Trophoblast cell (in vitro differentiated cells and primary cell): Measurements from ENCODE around the gene ETFA.

Experiments used
- DNase-seq, 2 donors: peaks; one replicate each; pipeline ENCODE4 v3.0.0-alpha.2; 2016
- H2AFZ ChIP-seq: 2 replicates; pipeline ENCODE4 v1.6.1; 2013; ENCODE audit warnings: low read length, moderate library complexity, mild to moderate bottlenecking; ENCODE audit not compliant: insufficient read depth, poor library complexity
- H2AK5ac ChIP-seq: 2 replicates; pipeline ENCODE4 v1.6.1; 2013; ENCODE audit warnings: mild to moderate bottlenecking, low read length
- H2BK120ac ChIP-seq: 2 replicates; pipeline ENCODE4 v1.6.1; 2013; ENCODE audit warnings: low read length, mild to moderate bottlenecking, moderate library complexity; ENCODE audit not compliant: insufficient read depth, poor library complexity
- H2BK12ac ChIP-seq: 2 replicates; pipeline ENCODE4 v1.6.1; 2013; ENCODE audit warnings: mild to moderate bottlenecking, low read length, moderate library complexity
- H2BK5ac ChIP-seq: 2 replicates; pipeline ENCODE4 v1.6.1; 2013; ENCODE audit warnings: low read length, low read depth, moderate library complexity, mild to moderate bottlenecking; ENCODE audit not compliant: poor library complexity
- H3K14ac ChIP-seq: 2 replicates; pipeline ENCODE4 v1.6.1; 2013; ENCODE audit warnings: mild to moderate bottlenecking, low read length
- H3K18ac ChIP-seq: 2 replicates; pipeline ENCODE4 v1.6.1; 2013; ENCODE audit warnings: mild to moderate bottlenecking, low read length
- H3K23ac ChIP-seq: 2 replicates; pipeline ENCODE4 v1.6.1; 2013; ENCODE audit warnings: low read length
- H3K27ac ChIP-seq: 2 replicates; pipeline ENCODE4 v1.5.1; 2013; ENCODE audit warnings: low read depth, mild to moderate bottlenecking, inconsistent platforms, low read length, moderate library complexity
- H3K27me3 ChIP-seq: 2 replicates; pipeline ENCODE4 v1.6.1; 2013; ENCODE audit warnings: inconsistent platforms, mild to moderate bottlenecking, low read length, moderate library complexity; ENCODE audit not compliant: insufficient read depth
- H3K36me3 ChIP-seq, 2 experiments: 1 replicate in 1 of 2; 2 replicates in 1 of 2; pipeline ENCODE4 v1.6.1; 2013; ENCODE audit warnings: low read length in 2 of 2, mild to moderate bottlenecking in 2 of 2, moderate library complexity in 1 of 2; ENCODE audit not compliant: insufficient read depth in 2 of 2, control insufficient read depth in 1 of 2
- H3K4ac ChIP-seq: 2 replicates; pipeline ENCODE4 v1.6.1; 2013; ENCODE audit warnings: low read depth, mild to moderate bottlenecking, low read length, moderate library complexity
- H3K4me1 ChIP-seq, 2 experiments: 1 replicate in 1 of 2; 2 replicates in 1 of 2; pipeline ENCODE4 v1.6.1; 2013; ENCODE audit warnings: low read length in 2 of 2, mild to moderate bottlenecking in 2 of 2, moderate library complexity in 1 of 2; ENCODE audit not compliant: insufficient read depth in 2 of 2, control insufficient read depth in 1 of 2
- H3K4me2 ChIP-seq: 2 replicates; pipeline ENCODE4 v1.6.1; 2013; ENCODE audit warnings: inconsistent platforms, mild to moderate bottlenecking, low read length, moderate library complexity
- H3K4me3 ChIP-seq: 2 replicates; pipeline ENCODE4 v1.5.1; 2013; ENCODE audit warnings: mild to moderate bottlenecking, low read depth, low read length, inconsistent platforms
- H3K79me1 ChIP-seq: one replicate; pipeline ENCODE4 v1.6.1; 2013; ENCODE audit warnings: low read length
- H3K79me2 ChIP-seq: 2 replicates; pipeline ENCODE4 v1.6.1; 2013; ENCODE audit warnings: low read length, mild to moderate bottlenecking; ENCODE audit not compliant: control insufficient read depth, insufficient read depth, poor library complexity
- H3K9ac ChIP-seq: 2 replicates; pipeline ENCODE4 v1.6.1; 2013; ENCODE audit warnings: mild to moderate bottlenecking, low read length
- H3K9me3 ChIP-seq: 2 replicates; pipeline ENCODE4 v1.6.1; 2013; ENCODE audit warnings: low read depth, mild to moderate bottlenecking, control low read depth, inconsistent platforms, low read length; ENCODE audit not compliant: insufficient read depth
- H4K12ac ChIP-seq: 2 replicates; pipeline ENCODE4 v1.6.1; 2013; ENCODE audit warnings: low read depth, mild to moderate bottlenecking, low read length, moderate library complexity
- H4K8ac ChIP-seq: 2 replicates; pipeline ENCODE4 v1.6.1; 2013; ENCODE audit warnings: low read depth, mild to moderate bottlenecking, low read length, moderate library complexity
- H4K91ac ChIP-seq: one replicate; pipeline ENCODE4 v1.6.1; 2013; ENCODE audit warnings: low read depth, mild to moderate bottlenecking, low read length, moderate library complexity
- WGBS: extraction: QIAGEN DNeasy Blood & Tissue Kit; methylation state at CpG from one replicate; pipeline ENCODE4 v1.1.7; 2013; ENCODE audit warnings: missing lambda C conversion rate; ENCODE audit not compliant: insufficient read length, insufficient coverage; ENCODE audit errors: extremely low coverage; 5-methylcytosine and 5-hydroxymethylcytosine counted together

The ETFA gene

DNA sequence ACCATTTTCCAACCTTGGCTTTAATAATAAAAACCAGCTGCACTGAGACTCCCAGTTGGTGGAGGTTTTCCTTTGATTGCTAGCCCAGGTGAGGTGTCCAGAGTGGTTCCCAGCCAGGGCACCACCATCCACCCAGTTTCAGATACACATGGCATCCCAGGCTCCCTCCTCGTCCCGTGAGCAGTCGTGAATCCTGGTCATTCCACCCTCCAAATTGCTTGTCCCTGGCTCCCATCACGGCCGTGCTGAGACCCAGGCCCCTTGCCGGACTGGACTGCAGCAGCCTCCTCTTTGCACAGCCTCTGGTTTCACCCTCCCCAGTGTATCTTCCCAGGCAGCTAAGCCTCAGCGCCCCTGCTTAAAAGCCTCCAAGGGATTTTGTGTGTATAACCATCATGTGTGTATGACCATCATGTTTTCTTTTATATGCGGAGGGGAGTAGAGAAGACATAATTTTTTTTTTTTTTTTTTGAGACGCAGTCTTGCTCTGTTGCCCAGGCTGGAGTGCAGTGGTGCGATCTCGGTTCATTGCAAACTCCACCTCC, 106.3 kb downstream of the ETFA start:
- Histone ChIP-seq H3K18ac (no peak overlapping the region), H3K23ac (no peak overlapping the region), H3K27me3 (no peaks in the 10 kb centered on the region), H3K4me3 (no peak overlapping the region), H4K8ac (no peak overlapping the region), H4K91ac (no peak overlapping the region), H3K9ac (no peak overlapping the region), H2BK120ac (no peak overlapping the region), H3K14ac (no peak overlapping the region), H3K4ac (no peak overlapping the region), H4K12ac (no peak overlapping the region), H2BK5ac (no peak overlapping the region), H2BK12ac (no peak overlapping the region), H3K4me2 (no peak overlapping the region), H3K27ac (no peak overlapping the region), H3K79me1 (no peaks in the 10 kb centered on the region), H3K9me3 (no peaks in the 10 kb centered on the region), H3K79me2 (no peaks in the 10 kb centered on the region), H2AFZ (no peak overlapping the region), H2AK5ac (no peak overlapping the region), H3K36me3 (peaks cover 12 to 17% of the 10 kb centered on the region in 2 experiments), H3K4me1 (peaks cover 0 to 2% of the 10 kb centered on the region in 2 experiments)
- no peak for DNase-seq
- WGBS: no CpG with 5 or more reads among the region's 11 CpGs

- H4K12ac ChIP-seq: no peak overlapping the region
- no peaks in the 10 kb centered on the region for H3K9me3 ChIP-seq
- no peaks in the 10 kb centered on the region for H3K79me1 ChIP-seq
- no peak overlapping the region for H3K23ac ChIP-seq
- H2AFZ ChIP-seq: no peak overlapping the region
- no peak overlapping the region for H2AK5ac ChIP-seq
- no peak overlapping the region for H2BK5ac ChIP-seq
- no peak overlapping the region for H3K4me2 ChIP-seq
- H3K27ac ChIP-seq: no peak overlapping the region
- H3K4ac ChIP-seq: no peak overlapping the region
- H3K4me1 ChIP-seq: peaks cover 0 to 2% of the 10 kb centered on the region in 2 experiments
- WGBS: no CpG with 5 or more reads among the region's 18 CpGs
- H3K18ac ChIP-seq: no peak overlapping the region
- no peak overlapping the region for H2BK120ac ChIP-seq
- H3K36me3 ChIP-seq: peaks cover 9 to 17% of the 10 kb centered on the region in 2 experiments
- H4K8ac ChIP-seq: no peak overlapping the region
- no peaks in the 10 kb centered on the region for H3K27me3 ChIP-seq
- no peak overlapping the region for H2BK12ac ChIP-seq
- no peak overlapping the region for H3K14ac ChIP-seq
- no peaks in the 10 kb centered on the region for H3K79me2 ChIP-seq
- no peak overlapping the region for H4K91ac ChIP-seq
- no peak for DNase-seq
- H3K9ac ChIP-seq: no peak overlapping the region
- no peak overlapping the region for H3K4me3 ChIP-seq
These were observed 107.0 kb downstream of the ETFA start for GRCh38 chr15:76204109-76204845.

DNA sequence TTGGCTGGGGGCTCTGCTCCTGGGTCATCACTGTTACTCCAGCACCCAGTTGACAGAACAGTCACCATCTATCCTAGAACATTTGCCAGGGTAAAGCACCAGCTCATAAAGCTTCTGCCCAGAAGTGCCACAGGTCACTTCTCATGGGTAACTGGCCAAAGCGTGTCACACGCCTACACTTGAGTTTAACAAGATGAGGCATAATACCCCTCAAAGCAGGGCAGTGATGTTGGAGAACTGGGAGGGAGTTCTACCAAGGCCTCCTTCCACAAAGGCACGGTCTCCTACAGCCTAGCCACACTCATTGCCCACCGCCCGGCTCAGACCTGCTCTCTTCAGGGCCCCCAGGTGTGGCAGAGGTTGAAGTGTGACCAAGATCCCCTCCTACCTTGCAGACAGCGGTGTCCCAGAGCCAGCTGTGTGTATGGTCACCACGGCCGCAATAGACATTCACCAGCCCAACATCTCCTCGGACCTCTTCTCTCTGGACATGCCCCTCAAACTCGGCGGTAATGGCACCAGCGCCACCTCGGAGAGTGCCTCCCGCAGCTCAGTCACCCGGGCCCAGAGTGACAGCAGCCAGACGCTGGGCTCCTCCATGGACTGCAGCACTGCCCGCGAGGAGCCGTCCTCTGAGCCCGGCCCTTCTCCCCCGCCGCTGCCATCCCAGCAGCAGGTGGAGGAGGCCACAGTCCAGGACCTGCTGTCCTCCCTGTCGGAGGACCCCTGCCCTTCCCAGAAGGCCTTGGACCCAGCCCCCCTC, 107.7 kb downstream of the ETFA start:
- no peak for DNase-seq
- Histone ChIP-seq H2AFZ (no peak overlapping the region), H3K4ac (no peak overlapping the region), H3K27ac (no peak overlapping the region), H2BK12ac (no peak overlapping the region), H3K14ac (no peak overlapping the region), H3K4me2 (no peak overlapping the region), H4K12ac (no peak overlapping the region), H2AK5ac (no peak overlapping the region), H3K79me1 (no peaks in the 10 kb centered on the region), H3K4me1 (peaks cover 0 to 2% of the 10 kb centered on the region in 2 experiments), H3K27me3 (no peaks in the 10 kb centered on the region), H3K4me3 (no peak overlapping the region), H3K79me2 (no peaks in the 10 kb centered on the region), H3K36me3 (peaks cover 9 to 14% of the 10 kb centered on the region in 2 experiments), H3K9ac (no peak overlapping the region), H4K8ac (no peak overlapping the region), H3K18ac (no peak overlapping the region), H2BK120ac (no peak overlapping the region), H4K91ac (no peak overlapping the region), H3K9me3 (no peaks in the 10 kb centered on the region), H2BK5ac (no peak overlapping the region), H3K23ac (no peak overlapping the region)
- no CpG with 5 or more reads among the region's 23 CpGs for WGBS

GRCh38 chr15:76201536-76202255, 109.6 kb downstream of the ETFA start:
- no peak overlapping the region for H2AK5ac ChIP-seq
- H3K36me3 ChIP-seq: peaks cover 8 to 9% of the 10 kb centered on the region in 2 experiments

More at GRCh38 chr15:76201536-76202255, 109.6 kb downstream of the ETFA start:
- Histone ChIP-seq H4K8ac (no peak overlapping the region), H2BK120ac (no peak overlapping the region), H3K23ac (no peak overlapping the region), H3K4me3 (no peak overlapping the region), H4K12ac (no peak overlapping the region), H2BK12ac (no peak overlapping the region), H2BK5ac (no peak overlapping the region), H3K18ac (no peak overlapping the region), H3K14ac (no peak overlapping the region), H3K4me2 (no peak overlapping the region), H3K79me1 (no peaks in the 10 kb centered on the region), H3K9me3 (no peaks in the 10 kb centered on the region), H3K4me1 (peaks cover 0 to 4% of the 10 kb centered on the region in 2 experiments), H3K4ac (no peak overlapping the region), H4K91ac (no peak overlapping the region), H3K79me2 (no peaks in the 10 kb centered on the region), H2AFZ (no peak overlapping the region), H3K27ac (no peak overlapping the region), H3K27me3 (no peaks in the 10 kb centered on the region), H3K9ac (no peak overlapping the region)
- WGBS: no CpG with 5 or more reads among the region's 6 CpGs
- no peak for DNase-seq
